A549 (cell line): ENCODE results near the gene SH3BP5L. TPM values are rescaled to one million over a fixed set of nuclear protein-coding genes. Genes with fewer than 3 reads are reported as not detected.
A peak's percentile ranks its signal among the peaks of the same experiment; 100 is the strongest.

Experiments used
- ATAC-seq, 2 experiments: fragments of 200-7000 bp in 1 of 2; fragments of >200 bp in 1 of 2; cut with Nextera tagmentation in 1 of 2; cut with Tn5 transposase in 1 of 2; 3 replicates each; pipeline versions ENCODE4 v1.8.0 to v1.9.1; 2018 to 2020; ENCODE audit warnings: mild to moderate bottlenecking in 1 of 2, moderate library complexity in 1 of 2
- CTCF ChIA-PET: fragments of 300-600 bp; sonication (Branson Sonifier 250); formaldehyde crosslinking; extraction: SDS; loops from one replicate; lab custom pipeline; 2021; ENCODE audit warnings: antibody characterized with exemption, inconsistent platforms; lab: Yijun Ruan, JAX
- POLR2A ChIA-PET: fragments of 350-600 bp; formaldehyde crosslinking; extraction: SDS; loops from one replicate; lab custom pipeline; 2021; ENCODE audit warnings: antibody characterized with exemption, inconsistent platforms; lab: Yijun Ruan, JAX
- DNase-seq, 2 experiments: peaks; one replicate each; pipeline versions ENCODE4 v3.0.0 to v3.0.0-alpha.2; 2011 to 2016; ENCODE audit warnings: low read depth in 1 of 2, low spot score in 1 of 2
- FAIRE-seq: peaks from 2 replicates; lab custom pipeline; 2011; peaks lifted over from hg19 to GRCh38; lab: Jason Lieb, UNC
- H3K27ac ChIP-seq, 2 experiments: fragments of >200 bp; sonication (Bioruptor Twin); formaldehyde crosslinking; 3 replicates each; pipeline ENCODE4 v1.5.1; 2016 to 2017
- H3K4me1 ChIP-seq: fragments of >200 bp; sonication (Bioruptor Twin); formaldehyde crosslinking; 3 replicates; pipeline ENCODE4 v1.6.1; 2016
- H3K4me2 ChIP-seq: fragments of >200 bp; sonication (Bioruptor Twin); formaldehyde crosslinking; 3 replicates; pipeline ENCODE4 v1.6.1; 2016
- H3K4me3 ChIP-seq: fragments of >200 bp; sonication (Bioruptor Twin); formaldehyde crosslinking; 3 replicates; pipeline ENCODE4 v1.5.1; 2016
- H3K9me3 ChIP-seq: fragments of >200 bp; sonication (Bioruptor Twin); formaldehyde crosslinking; 3 replicates; pipeline ENCODE4 v1.6.1; 2016
- ATOH8 ChIP-seq: fragments of 250-450 bp; sonication (Bioruptor Pico); IDR thresholded peaks from 2 replicates; pipeline ENCODE4 v1.5.0; 2020; ENCODE audit warnings: low read depth, mild to moderate bottlenecking, moderate library complexity
- BHLHE40 ChIP-seq: IDR thresholded peaks from 2 replicates; pipeline ENCODE4 v1.6.1; 2012; ENCODE audit warnings: low read depth, low read length, inconsistent platforms
- CBX2 ChIP-seq: fragments of 200-600 bp; sonication (generic); IDR thresholded peaks from 2 replicates; pipeline ENCODE4 v1.6.1; 2016; ENCODE audit warnings: low read depth, mild to moderate bottlenecking, borderline replicate concordance
- CBX8 ChIP-seq: fragments of 200-600 bp; sonication (generic); IDR thresholded peaks from 2 replicates; pipeline ENCODE4 v1.6.1; 2016
- CEBPB ChIP-seq, 2 experiments: fragments of >200 bp in 1 of 2; sonication (Bioruptor Twin) in 1 of 2; formaldehyde crosslinking in 1 of 2; IDR thresholded peaks; 2 replicates each; pipeline ENCODE4 v1.6.1; 2012 to 2016
- CHD4 ChIP-seq: fragments of 200-600 bp; sonication (generic); IDR thresholded peaks from 2 replicates; pipeline ENCODE4 v1.6.1; 2016; ENCODE audit warnings: antibody characterized with exemption, mild to moderate bottlenecking, borderline replicate concordance
- EHF ChIP-seq: fragments of 250-450 bp; sonication (Bioruptor Pico); IDR thresholded peaks from 2 replicates; pipeline ENCODE4 v1.5.0; 2020; ENCODE audit warnings: mild to moderate bottlenecking
- EHMT2 ChIP-seq: fragments of 200-600 bp; sonication (generic); IDR thresholded peaks from 2 replicates; pipeline ENCODE4 v1.6.1; 2016; ENCODE audit warnings: antibody characterized with exemption, low read depth, mild to moderate bottlenecking, moderate library complexity
- ELK1 ChIP-seq: fragments of 150-350 bp; IDR thresholded peaks from 2 replicates; pipeline ENCODE4 v1.6.1; 2014; ENCODE audit warnings: low read depth, mild to moderate bottlenecking, low read length
- EP300 ChIP-seq, 2 experiments: fragments of >200 bp; sonication (Bioruptor Twin); formaldehyde crosslinking; IDR thresholded peaks; 2 replicates in 1 of 2; 3 replicates in 1 of 2; pipeline ENCODE4 v1.6.1; 2016 to 2017
- FOSB ChIP-seq: fragments of 250-450 bp; sonication (Bioruptor Pico); IDR thresholded peaks from 2 replicates; pipeline ENCODE4 v1.5.0; 2020; ENCODE audit warnings: mild to moderate bottlenecking, moderate library complexity
- FOXS1 ChIP-seq: fragments of 250-450 bp; sonication (Bioruptor Pico); IDR thresholded peaks from 2 replicates; pipeline ENCODE4 v1.5.0; 2020; ENCODE audit warnings: mild to moderate bottlenecking, moderate library complexity
- HDAC2 ChIP-seq: fragments of 200-600 bp; sonication (generic); IDR thresholded peaks from 2 replicates; pipeline ENCODE4 v1.6.1; 2016
- HES2 ChIP-seq: fragments of >200 bp; sonication (Bioruptor Twin); formaldehyde crosslinking; IDR thresholded peaks from 2 replicates; pipeline ENCODE4 v1.6.1; 2016
- HOXB13 ChIP-seq: fragments of 250-450 bp; sonication (Bioruptor Pico); IDR thresholded peaks from 2 replicates; pipeline ENCODE4 v1.5.0; 2020; ENCODE audit warnings: low read depth, mild to moderate bottlenecking, moderate library complexity
- HOXB5 ChIP-seq: fragments of 250-450 bp; sonication (Bioruptor Pico); IDR thresholded peaks from 2 replicates; pipeline ENCODE4 v1.5.0; 2020; ENCODE audit warnings: mild to moderate bottlenecking, moderate library complexity
- JUN ChIP-seq, 2 experiments: fragments of >200 bp; sonication (Bioruptor Twin); formaldehyde crosslinking; IDR thresholded peaks; 2 replicates in 1 of 2; 3 replicates in 1 of 2; pipeline ENCODE4 v1.6.1; 2016 to 2017
- KDM5A ChIP-seq: fragments of 200-600 bp; sonication (generic); IDR thresholded peaks from 2 replicates; pipeline ENCODE4 v1.6.1; 2016; ENCODE audit warnings: antibody characterized with exemption, mild to moderate bottlenecking
- MAX ChIP-seq: IDR thresholded peaks from 2 replicates; pipeline ENCODE4 v1.6.1; 2012
- MAZ ChIP-seq: fragments of 150-350 bp; IDR thresholded peaks from 2 replicates; pipeline ENCODE4 v1.6.1; 2014; ENCODE audit warnings: antibody characterized with exemption, low read depth, low read length, borderline replicate concordance
- MYC ChIP-seq: IDR thresholded peaks from 2 replicates; pipeline ENCODE4 v1.6.1; 2012; ENCODE audit warnings: mild to moderate bottlenecking, inconsistent platforms, low read length, improper control_type of control experiment, borderline replicate concordance
- NFE2L2 ChIP-seq: fragments of 150-350 bp; conservative IDR thresholded peaks from 2 replicates; pipeline ENCODE4 v1.6.1; 2014; ENCODE audit warnings: low read length
- NPAS2 ChIP-seq: fragments of 250-450 bp; sonication (Bioruptor Pico); IDR thresholded peaks from 2 replicates; pipeline ENCODE4 v1.8.0; 2022; ENCODE audit warnings: mild to moderate bottlenecking, moderate library complexity, borderline replicate concordance
- NR3C1 ChIP-seq: fragments of >200 bp; sonication (Bioruptor Twin); formaldehyde crosslinking; IDR thresholded peaks from 3 replicates; pipeline ENCODE4 v1.6.1; 2017
- PBX3 ChIP-seq: IDR thresholded peaks from 2 replicates; pipeline ENCODE4 v1.6.1; 2012
- PHF8 ChIP-seq: fragments of 200-600 bp; sonication (generic); IDR thresholded peaks from 2 replicates; pipeline ENCODE4 v1.6.1; 2016; ENCODE audit warnings: low read depth, mild to moderate bottlenecking, antibody characterized with exemption, moderate library complexity, borderline replicate concordance
- POLR2A ChIP-seq: IDR thresholded peaks from 2 replicates; pipeline ENCODE4 v1.6.1; 2012; ENCODE audit warnings: mild to moderate bottlenecking, low read length
- RARB ChIP-seq: fragments of 250-450 bp; sonication (Bioruptor Pico); IDR thresholded peaks from 2 replicates; pipeline ENCODE4 v1.8.0; 2021; ENCODE audit warnings: mild to moderate bottlenecking, moderate library complexity
- RCOR1 ChIP-seq: fragments of 150-350 bp; IDR thresholded peaks from 2 replicates; pipeline ENCODE4 v1.6.1; 2014; ENCODE audit warnings: antibody characterized with exemption, low read length, low read depth
- RNF2 ChIP-seq: fragments of 200-600 bp; sonication (generic); IDR thresholded peaks from 2 replicates; pipeline ENCODE4 v1.6.1; 2016; ENCODE audit warnings: low read depth, mild to moderate bottlenecking, antibody characterized with exemption, moderate library complexity, borderline replicate concordance
- TFCP2L1 ChIP-seq: fragments of 250-450 bp; sonication (Bioruptor Pico); IDR thresholded peaks from 2 replicates; pipeline ENCODE4 v1.5.0; 2021; ENCODE audit warnings: mild to moderate bottlenecking
- WGBS: methylation state at CpG from one replicate; pipeline ENCODE4 v1.1.6; 2017; ENCODE audit errors: missing lambda C conversion rate; 5-methylcytosine and 5-hydroxymethylcytosine counted together
- polyA plus RNA-seq, 4 experiments: library from polyadenylated mRNA; depleted of rRNA in 3 of 4; stranded (reverse); fragments of >200 nt; fragmentation: RNase III in 1 of 4; extraction: RNeasy Plus Mini Kit Qiagen cat#74134 plus additional on column Dnase treatment in 1 of 4; gene quantifications; 2 replicates in 3 of 4; 3 replicates in 1 of 4; pipeline ENCODE4 v1.2.3, GENCODE V29; 2011 to 2017
- TF ChIP-seq, protein P1 (sequence below): fragments of 250-450 bp; sonication (Bioruptor Pico); IDR thresholded peaks from 2 replicates; pipeline ENCODE4 v1.5.0; 2021; ENCODE audit warnings: mild to moderate bottlenecking, moderate library complexity, borderline replicate concordance
- TF ChIP-seq, protein P2 (sequence below): fragments of >200 bp; sonication (Bioruptor Twin); formaldehyde crosslinking; IDR thresholded peaks from 3 replicates; pipeline ENCODE4 v1.5.1; 2016

SH3BP5L gene
- polyA plus RNA-seq, 2 of the 4 experiments (the other 2 are of a cell fraction): 10.9 to 15.8 TPM

GRCh38 chr1:248858096-248858890, 32.6 kb upstream of the SH3BP5L start:
- H3K27ac ChIP-seq: peak overlapping the region; percentile 96 to 99
- FAIRE-seq (no peak), ATAC-seq (peak; percentile 74 to 77), DNase-seq (peak; percentile 59 to 76)
- 0% methylated on average over 20 of the region's 45 CpGs for WGBS
- peak overlapping the region; percentile 77 for H3K4me3 ChIP-seq
- no peaks in the 10 kb centered on the region for H3K9me3 ChIP-seq
- no peak for TF ChIP-seq TFCP2L1 (CRISPR knock-in tag)
- no peak for TF ChIP-seq KDM5A
- no peak for TF ChIP-seq NFE2L2
- no peak for TF ChIP-seq PBX3
- no peak for TF ChIP-seq EHMT2
- TF ChIP-seq, protein P1, sequence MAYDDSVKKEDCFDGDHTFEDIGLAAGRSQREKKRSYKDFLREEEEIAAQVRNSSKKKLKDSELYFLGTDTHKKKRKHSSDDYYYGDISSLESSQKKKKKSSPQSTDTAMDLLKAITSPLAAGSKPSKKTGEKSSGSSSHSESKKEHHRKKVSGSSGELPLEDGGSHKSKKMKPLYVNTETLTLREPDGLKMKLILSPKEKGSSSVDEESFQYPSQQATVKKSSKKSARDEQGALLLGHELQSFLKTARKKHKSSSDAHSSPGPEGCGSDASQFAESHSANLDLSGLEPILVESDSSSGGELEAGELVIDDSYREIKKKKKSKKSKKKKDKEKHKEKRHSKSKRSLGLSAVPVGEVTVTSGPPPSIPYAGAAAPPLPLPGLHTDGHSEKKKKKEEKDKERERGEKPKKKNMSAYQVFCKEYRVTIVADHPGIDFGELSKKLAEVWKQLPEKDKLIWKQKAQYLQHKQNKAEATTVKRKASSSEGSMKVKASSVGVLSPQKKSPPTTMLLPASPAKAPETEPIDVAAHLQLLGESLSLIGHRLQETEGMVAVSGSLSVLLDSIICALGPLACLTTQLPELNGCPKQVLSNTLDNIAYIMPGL (CRISPR knock-in tag): no peak
- no peak for TF ChIP-seq NR3C1
- no peak for TF ChIP-seq HES2
- no peak for TF ChIP-seq HOXB5 (CRISPR knock-in tag)
- 0 out of 2 replicates have a peak, but pooled peaks have one; percentile 30 for TF ChIP-seq HOXB13 (CRISPR knock-in tag)
- TF ChIP-seq MYC: peak; percentile 64; the same call in 1 of the 2 replicates
- TF ChIP-seq EHF (CRISPR knock-in tag): no peak
- peak; percentile 51; the same call in 1 of the 2 replicates for TF ChIP-seq PHF8
- TF ChIP-seq POLR2A: peak; percentile 44
- TF ChIP-seq, protein P2, sequence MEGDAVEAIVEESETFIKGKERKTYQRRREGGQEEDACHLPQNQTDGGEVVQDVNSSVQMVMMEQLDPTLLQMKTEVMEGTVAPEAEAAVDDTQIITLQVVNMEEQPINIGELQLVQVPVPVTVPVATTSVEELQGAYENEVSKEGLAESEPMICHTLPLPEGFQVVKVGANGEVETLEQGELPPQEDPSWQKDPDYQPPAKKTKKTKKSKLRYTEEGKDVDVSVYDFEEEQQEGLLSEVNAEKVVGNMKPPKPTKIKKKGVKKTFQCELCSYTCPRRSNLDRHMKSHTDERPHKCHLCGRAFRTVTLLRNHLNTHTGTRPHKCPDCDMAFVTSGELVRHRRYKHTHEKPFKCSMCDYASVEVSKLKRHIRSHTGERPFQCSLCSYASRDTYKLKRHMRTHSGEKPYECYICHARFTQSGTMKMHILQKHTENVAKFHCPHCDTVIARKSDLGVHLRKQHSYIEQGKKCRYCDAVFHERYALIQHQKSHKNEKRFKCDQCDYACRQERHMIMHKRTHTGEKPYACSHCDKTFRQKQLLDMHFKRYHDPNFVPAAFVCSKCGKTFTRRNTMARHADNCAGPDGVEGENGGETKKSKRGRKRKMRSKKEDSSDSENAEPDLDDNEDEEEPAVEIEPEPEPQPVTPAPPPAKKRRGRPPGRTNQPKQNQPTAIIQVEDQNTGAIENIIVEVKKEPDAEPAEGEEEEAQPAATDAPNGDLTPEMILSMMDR: peak; percentile 65
- TF ChIP-seq RARB: no peak
- no peak for TF ChIP-seq FOXS1
- no peak; the same call in 1 of the 2 replicates for TF ChIP-seq ATOH8 (CRISPR knock-in tag)
- TF ChIP-seq RNF2: peak; percentile 24; the same call in 1 of the 2 replicates
- TF ChIP-seq CEBPB (IDR thresholded peaks at IDR 0.05): no peak
- TF ChIP-seq CHD4: no peak
- no peak for TF ChIP-seq CBX2
- TF ChIP-seq EP300 (IDR thresholded peaks at IDR 0.05): no peak
- TF ChIP-seq CBX8: no peak
- TF ChIP-seq MAX: peak; percentile 84
- TF ChIP-seq HDAC2: no peak
- no peak for TF ChIP-seq RCOR1
- TF ChIP-seq BHLHE40: no peak
- no peak for TF ChIP-seq NPAS2 (CRISPR knock-in tag)
- TF ChIP-seq JUN (IDR thresholded peaks at IDR 0.05): no peak; a peak in 1 of 5 replicates
- no peak for TF ChIP-seq MAZ
- TF ChIP-seq ELK1: no peak
- no peak for TF ChIP-seq FOSB
- ChIA-PET POLR2A (interaction anchor here (0.6 to 3.0 kb wide), 9 partner anchors 11 to 1975 kb away, joined by 3 to 53 read pairs (median 5); partner anchors contain the start of genes PGBD2, SH3BP5L and ZNF672), CTCF (interaction anchor here (0.7 to 3.4 kb wide), 14 partner anchors 8 to 68 kb away, joined by 3 to 46 read pairs (median 7); partner anchors contain the start of genes SH3BP5L and ZNF672)
- H3K4me1 ChIP-seq: peaks cover 20% of the 10 kb centered on the region; the same call in 2 of the 3 replicates
- H3K4me2 ChIP-seq: peak overlapping the region; percentile 99
